Activated CD4-positive, alpha-beta T cell treated with anti-CD3 and anti-CD28 coated beads, Interleukin-2, amount 10 ng/mL, durations not matched to agents 7 days and 5 days (primary cell): Measurements from ENCODE around the gene KSR1. TPM values are rescaled to one million over a fixed set of nuclear protein-coding genes. Genes with fewer than 3 reads are reported as not detected.

Source experiments
- CTCF ChIA-PET: fragments of 350-600 bp; sonication (Branson Sonifier 250); formaldehyde crosslinking; loops from one replicate; lab custom pipeline; 2021; ENCODE audit warnings: antibody characterized with exemption; lab: Charles Lee
- POLR2A ChIA-PET: fragments of 350-600 bp; sonication (Branson Sonifier 250); formaldehyde crosslinking; loops from one replicate; lab custom pipeline; 2021; ENCODE audit warnings: antibody characterized with exemption; lab: Charles Lee
- DNase-seq: peaks from one replicate; pipeline ENCODE4 v3.0.0-alpha.2; 2020
- H3K27ac Mint-ChIP-seq: one replicate; pipeline ENCODE4 v1.8.0; 2021; ENCODE audit warnings: mild to moderate bottlenecking, moderate library complexity, mixed read lengths
- H3K27me3 Mint-ChIP-seq: one replicate; pipeline ENCODE4 v1.8.0; 2021; ENCODE audit warnings: mixed read lengths
- H3K36me3 Mint-ChIP-seq: one replicate; pipeline ENCODE4 v1.8.0; 2021; ENCODE audit warnings: low read depth, mixed read lengths
- H3K4me1 Mint-ChIP-seq: one replicate; pipeline ENCODE4 v1.8.0; 2021; ENCODE audit warnings: mixed read lengths
- H3K4me3 Mint-ChIP-seq: one replicate; pipeline ENCODE4 v1.8.0; 2021; ENCODE audit warnings: mild to moderate bottlenecking, moderate library complexity, mixed read lengths
- H3K9me3 Mint-ChIP-seq: one replicate; pipeline ENCODE4 v1.8.0; 2021; ENCODE audit warnings: mixed read lengths
- total RNA-seq, 2 experiments: library from RNA; stranded (reverse); gene quantifications; one replicate each; pipeline ENCODE4 v1.2.3, GENCODE V29; 2021

Gene KSR1
- total RNA-seq, 2 experiments from 2014 or later: 43.1 to 45.7 TPM

DNA sequence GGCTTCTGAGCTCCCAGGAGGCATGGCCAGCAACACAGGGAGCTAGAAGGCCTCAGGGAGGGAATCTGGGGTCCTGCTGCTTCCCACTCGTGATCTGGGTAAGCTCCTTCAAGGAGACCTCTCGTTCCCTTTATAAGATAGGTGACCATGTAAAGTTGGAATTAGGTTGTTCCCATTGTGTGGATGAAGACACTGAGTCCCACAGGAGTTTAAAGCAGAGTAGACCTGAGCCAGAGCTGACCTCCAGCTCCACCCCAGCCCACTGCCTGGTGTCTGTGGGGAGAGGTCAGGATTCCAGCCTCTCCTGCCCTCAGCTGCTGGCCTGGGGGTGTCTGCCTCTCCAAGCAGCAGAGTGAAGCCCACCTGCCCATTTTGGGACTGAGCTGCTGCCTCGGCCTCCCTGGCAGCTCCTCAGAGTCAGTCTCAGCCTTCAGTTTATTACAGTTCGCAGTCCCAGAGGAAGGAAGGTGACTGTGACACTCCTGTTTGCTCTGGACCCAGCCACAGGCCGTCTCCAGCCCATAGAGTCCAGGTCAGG lies 141.6 kb downstream of the KSR1 start:
- no peaks in the 10 kb centered on the region for H3K27me3 Mint-ChIP-seq
- peaks cover 30% of the 10 kb centered on the region for H3K4me1 Mint-ChIP-seq
- ChIA-PET POLR2A (no interaction called here), CTCF (interaction anchor here (1.1 to 2.2 kb wide), 5 partner anchors 14 to 243 kb away, joined by 3 to 7 read pairs (median 4); partner anchors contain the start of gene KSR1)
- H3K27ac Mint-ChIP-seq: no peak overlapping the region
- no peak for DNase-seq
- H3K4me3 Mint-ChIP-seq: no peak overlapping the region
- peaks cover 12% of the 10 kb centered on the region for H3K36me3 Mint-ChIP-seq
- H3K9me3 Mint-ChIP-seq: no peaks in the 10 kb centered on the region

DNA sequence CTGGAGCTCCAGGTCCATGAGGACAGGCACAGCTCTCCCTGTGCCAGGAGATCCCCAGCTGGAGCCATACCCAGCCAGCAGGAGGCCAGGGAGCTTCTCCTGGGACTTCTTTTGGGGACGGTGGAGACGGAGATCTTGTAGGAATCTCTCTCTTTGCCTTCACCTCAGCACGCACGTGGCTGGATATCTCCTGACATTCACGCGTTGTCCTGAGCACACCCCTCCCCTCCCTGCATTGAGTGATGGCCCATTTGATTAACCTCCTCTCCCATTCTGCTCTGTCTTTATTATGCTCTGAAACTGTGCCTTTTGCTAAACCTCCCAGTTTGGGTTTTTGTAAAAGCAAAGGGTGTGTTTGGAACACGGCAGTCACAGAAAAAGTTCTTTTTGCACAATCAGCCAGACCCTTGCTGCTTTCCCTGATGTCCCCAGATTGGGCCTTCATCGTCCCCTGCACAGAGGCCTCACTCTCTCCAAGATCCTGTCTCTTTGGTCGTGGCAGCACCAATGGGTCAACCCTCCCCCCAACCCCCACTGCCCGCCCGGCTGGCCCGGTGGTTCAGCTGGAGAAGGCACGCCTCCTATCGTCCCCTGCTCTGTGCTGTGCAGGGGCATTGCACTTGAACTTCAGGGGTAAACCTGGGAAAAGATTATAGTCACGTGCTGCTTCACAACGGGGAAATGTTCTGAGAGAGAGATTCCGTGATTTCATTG lies 142.2 kb downstream of the KSR1 start:
- Mint-ChIP-seq H3K27ac (no peak overlapping the region), H3K27me3 (no peaks in the 10 kb centered on the region), H3K9me3 (no peaks in the 10 kb centered on the region), H3K4me3 (no peak overlapping the region), H3K4me1 (peaks cover 33% of the 10 kb centered on the region), H3K36me3 (peaks cover 12% of the 10 kb centered on the region)
- ChIA-PET POLR2A (no interaction called here), CTCF (interaction anchor here (0.9 to 3.9 kb wide), 17 partner anchors 9 to 361 kb away, joined by 3 to 25 read pairs (median 7); partner anchors contain the start of gene KSR1)
- no peak for DNase-seq

DNA sequence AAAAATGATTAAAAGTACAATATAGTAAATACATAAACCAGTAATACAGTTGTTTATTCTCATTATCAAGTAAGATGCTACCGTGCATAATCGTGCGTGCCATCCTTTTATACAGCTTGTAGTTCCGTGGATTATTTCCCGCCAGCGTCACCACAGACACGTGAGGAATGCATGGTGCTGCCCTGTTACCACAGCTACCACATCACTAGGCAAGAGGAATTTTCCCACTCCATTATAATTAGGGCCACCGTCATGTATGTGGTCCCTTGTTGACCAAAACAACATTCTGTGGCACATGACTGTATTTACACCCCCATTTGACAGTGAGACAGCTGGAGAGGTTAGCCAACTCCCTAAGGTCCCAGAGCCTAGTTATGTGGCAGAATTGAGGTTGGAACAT lies 144.2 kb downstream of the KSR1 start:
- CTCF ChIA-PET: interaction anchor here (0.5 to 3.9 kb wide), 31 partner anchors 10 to 363 kb away, joined by 3 to 31 read pairs (median 4); partner anchors contain the start of gene KSR1

DNA sequence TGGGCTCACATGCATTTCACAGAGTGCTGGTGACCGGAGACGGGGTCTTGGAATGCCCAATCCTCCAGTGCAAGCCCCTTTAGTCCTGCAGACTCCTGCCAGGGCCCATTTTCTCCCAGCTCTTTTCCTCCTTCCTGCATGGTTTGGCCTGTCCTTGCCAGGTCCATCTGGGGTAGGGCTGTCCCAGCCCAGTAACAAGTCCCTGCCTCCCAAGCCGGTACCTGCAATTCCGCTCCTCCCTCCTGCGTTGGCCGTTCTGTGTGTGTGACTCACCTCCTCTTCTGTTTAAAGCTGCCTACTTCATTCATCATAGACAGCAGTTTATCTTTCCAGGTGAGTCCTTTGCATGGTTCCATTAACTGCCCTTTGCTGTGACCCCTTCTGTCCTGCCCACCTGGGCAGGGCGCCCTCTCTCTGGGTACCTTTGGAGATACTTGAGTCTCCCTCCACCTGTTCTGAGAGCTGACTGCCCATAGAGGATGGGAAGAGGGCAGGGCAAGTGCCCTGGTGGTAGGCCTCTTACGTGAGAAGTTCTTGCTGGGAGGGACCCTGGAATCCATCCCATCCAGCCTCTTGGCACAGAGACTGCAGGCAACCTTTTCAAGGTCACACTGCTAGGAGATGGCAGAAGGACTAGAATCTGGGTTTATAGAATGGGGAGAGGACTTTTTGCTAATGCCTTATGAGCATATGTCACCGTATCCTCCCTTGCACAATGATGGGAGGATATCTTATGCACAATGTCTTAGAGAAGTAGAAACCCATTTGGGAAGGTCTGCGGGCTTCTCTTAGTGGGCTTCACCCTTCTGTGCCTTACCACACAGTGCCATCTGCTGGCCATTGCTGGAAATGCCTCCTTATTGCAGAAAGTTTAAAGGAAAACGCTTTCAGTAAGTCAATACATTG lies 145.1 kb downstream of the KSR1 start:
- POLR2A ChIA-PET: no interaction called here
- no peak overlapping the region for H3K27ac Mint-ChIP-seq
- CTCF ChIA-PET: interaction anchor here (0.5 to 3.9 kb wide), 24 partner anchors 8 to 1291 kb away, joined by 3 to 31 read pairs (median 4); partner anchors contain the start of gene KSR1

More for the DNA sequence above, 144.2 kb downstream of the KSR1 start:
- Mint-ChIP-seq H3K9me3 (no peaks in the 10 kb centered on the region), H3K27me3 (no peaks in the 10 kb centered on the region), H3K4me1 (peaks cover 18% of the 10 kb centered on the region), H3K4me3 (no peak overlapping the region), H3K36me3 (peaks cover 9% of the 10 kb centered on the region), H3K27ac (no peak overlapping the region)
- POLR2A ChIA-PET: no interaction called here
- no peak for DNase-seq

DNA sequence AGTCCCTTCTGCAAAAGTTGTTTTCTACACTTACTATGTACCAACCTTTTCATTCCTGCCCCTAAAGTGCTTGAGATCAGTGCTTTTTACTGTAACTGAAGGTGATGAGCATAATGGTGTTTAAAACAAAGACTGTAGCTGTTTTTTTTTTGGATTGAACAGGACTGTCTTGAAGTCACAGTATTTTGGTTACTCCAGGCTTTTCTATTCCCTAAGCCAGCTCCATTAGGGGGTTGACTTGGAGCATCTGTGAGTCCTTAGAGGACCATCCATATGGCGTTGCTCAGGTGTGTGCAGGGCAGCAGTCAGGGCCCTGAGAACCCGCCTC lies 145.7 kb downstream of the KSR1 start:
- DNase-seq: no peak
- Mint-ChIP-seq H3K27ac (no peak overlapping the region), H3K4me3 (no peak overlapping the region), H3K9me3 (no peaks in the 10 kb centered on the region), H3K27me3 (no peaks in the 10 kb centered on the region), H3K4me1 (peaks cover 15% of the 10 kb centered on the region), H3K36me3 (peaks cover 12% of the 10 kb centered on the region)
- CTCF ChIA-PET: interaction anchor here (0.7 to 3.9 kb wide), 14 partner anchors 9 to 365 kb away, joined by 3 to 31 read pairs (median 4); no protein-coding TSS in a partner anchor
- POLR2A ChIA-PET: no interaction called here

More for the DNA sequence above, 145.1 kb downstream of the KSR1 start:
- H3K27me3 Mint-ChIP-seq: no peaks in the 10 kb centered on the region
- H3K4me1 Mint-ChIP-seq: peaks cover 15% of the 10 kb centered on the region
- H3K9me3 Mint-ChIP-seq: no peaks in the 10 kb centered on the region
- H3K36me3 Mint-ChIP-seq: peaks cover 12% of the 10 kb centered on the region
- no peak overlapping the region for H3K4me3 Mint-ChIP-seq
- DNase-seq: peak; percentile 84

DNA sequence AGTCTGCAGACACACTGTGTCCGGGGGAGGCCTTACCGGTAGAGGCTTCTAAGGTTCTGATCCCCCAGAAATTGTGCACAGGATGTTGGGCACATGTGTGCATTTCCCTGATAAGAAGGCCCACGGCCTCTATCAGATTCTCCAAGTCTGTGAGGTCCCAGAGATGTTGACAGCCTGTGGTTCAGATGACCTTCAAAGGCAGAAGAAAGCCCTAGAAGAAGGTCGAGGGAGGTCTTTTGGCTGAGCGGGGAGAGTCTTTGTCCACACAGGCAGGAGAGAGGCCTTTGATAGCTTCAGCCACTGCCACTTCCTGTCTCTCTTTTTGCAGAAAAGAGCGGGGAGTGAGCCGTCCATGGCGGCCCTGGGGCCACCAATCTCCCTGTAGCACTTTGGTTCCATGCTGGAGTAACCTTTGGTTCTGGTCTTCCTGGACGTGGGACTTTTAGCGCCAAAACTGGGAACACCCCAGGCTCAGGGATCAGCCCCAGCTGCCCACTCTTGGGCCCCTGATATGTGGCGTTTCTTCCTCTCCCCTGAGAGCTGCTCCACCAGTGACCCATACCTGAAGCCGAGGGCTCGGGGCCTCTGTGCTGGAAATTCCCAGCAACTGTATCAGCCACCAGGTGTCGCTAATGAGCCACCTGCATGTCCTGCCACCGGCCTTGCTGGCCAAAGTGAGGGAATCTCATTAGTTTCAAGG lies 146.6 kb downstream of the KSR1 start:
- peak; percentile 78 for DNase-seq
- Mint-ChIP-seq H3K4me3 (no peak overlapping the region), H3K9me3 (no peaks in the 10 kb centered on the region), H3K36me3 (peaks cover 15% of the 10 kb centered on the region), H3K4me1 (peaks cover 15% of the 10 kb centered on the region), H3K27ac (no peak overlapping the region), H3K27me3 (no peaks in the 10 kb centered on the region)
- ChIA-PET POLR2A (no interaction called here), CTCF (interaction anchor here (0.6 to 3.6 kb wide), 15 partner anchors 10 to 270 kb away, joined by 3 to 31 read pairs (median 4); no protein-coding TSS in a partner anchor)

DNA sequence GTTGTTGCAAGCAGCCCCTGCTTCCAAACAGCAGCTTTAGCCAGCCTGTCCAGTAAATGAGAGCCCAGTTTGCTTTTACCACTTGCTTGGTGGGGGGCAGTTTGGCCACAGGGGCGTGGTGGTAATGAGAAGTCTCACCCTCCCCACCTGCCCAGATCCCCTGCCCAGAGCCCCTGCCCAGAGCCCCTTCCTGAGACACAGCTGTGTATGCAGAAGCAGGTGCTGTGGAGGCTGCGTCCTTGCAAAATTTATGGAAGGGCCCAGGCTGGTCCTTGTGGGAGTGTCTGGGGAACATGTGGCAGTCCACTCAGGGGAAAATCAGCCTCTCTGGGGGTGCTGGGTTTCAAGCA lies 147.1 kb downstream of the KSR1 start:
- Mint-ChIP-seq H3K4me1 (peaks cover 15% of the 10 kb centered on the region), H3K27me3 (no peaks in the 10 kb centered on the region)
- POLR2A ChIA-PET: no interaction called here

DNA sequence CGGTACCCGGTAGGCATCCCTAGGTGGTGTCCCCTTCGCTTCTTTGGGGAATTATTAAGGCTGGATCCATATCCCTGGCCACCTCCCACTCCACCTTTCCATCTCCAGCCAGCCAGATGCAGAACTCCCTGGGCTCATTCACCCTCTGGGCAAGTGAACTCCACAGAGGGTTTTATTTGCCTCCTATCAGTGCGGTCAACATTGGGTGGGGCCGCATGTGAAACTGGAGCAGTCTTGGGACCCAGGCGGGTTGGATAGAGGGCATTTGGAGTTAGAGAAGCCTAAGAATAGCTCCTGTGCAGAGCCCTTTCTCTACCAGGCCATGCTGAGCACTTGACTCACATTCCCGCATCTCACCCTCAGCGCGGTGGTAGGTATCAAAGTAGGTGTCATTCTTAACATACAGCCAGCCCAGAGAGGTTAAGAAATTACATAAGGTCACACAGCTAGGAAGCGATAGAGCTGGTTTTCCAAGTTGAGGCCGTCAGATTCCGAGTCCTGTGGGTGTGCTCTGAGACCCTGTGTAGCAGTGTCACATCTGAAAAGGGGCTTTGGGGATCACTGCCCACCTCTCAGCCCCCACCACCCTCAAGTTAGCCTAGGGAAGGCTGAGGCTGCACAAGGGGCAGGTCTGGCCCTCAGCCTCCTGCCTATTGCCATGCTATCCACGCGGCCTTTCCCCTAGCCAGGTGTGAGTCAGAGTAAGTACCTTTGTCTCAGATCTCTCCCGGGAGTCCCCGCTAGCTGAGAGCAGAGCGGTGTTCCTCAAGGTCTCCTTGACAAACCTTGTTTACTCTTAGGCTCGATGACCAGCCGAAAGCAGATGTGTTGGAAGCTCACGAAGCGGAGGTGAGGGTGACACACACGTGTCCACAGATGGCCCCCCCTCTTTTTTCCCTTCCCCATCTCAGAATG lies 147.9 kb downstream of the KSR1 start:
- Mint-ChIP-seq H3K4me3 (no peak overlapping the region), H3K27ac (no peak overlapping the region), H3K36me3 (peaks cover 19% of the 10 kb centered on the region), H3K4me1 (peaks cover 15% of the 10 kb centered on the region), H3K27me3 (no peaks in the 10 kb centered on the region), H3K9me3 (no peaks in the 10 kb centered on the region)
- ChIA-PET CTCF (interaction anchor here (0.9 to 3.6 kb wide), 8 partner anchors 10 to 251 kb away, joined by 3 to 14 read pairs (median 4); no protein-coding TSS in a partner anchor), POLR2A (no interaction called here)
- no peak for DNase-seq

More for the DNA sequence above, 147.1 kb downstream of the KSR1 start:
- Mint-ChIP-seq H3K4me3 (no peak overlapping the region), H3K36me3 (peaks cover 15% of the 10 kb centered on the region), H3K27ac (no peak overlapping the region), H3K9me3 (no peaks in the 10 kb centered on the region)
- no peak for DNase-seq
- CTCF ChIA-PET: interaction anchor here (0.7 to 3.6 kb wide), 11 partner anchors 11 to 271 kb away, joined by 3 to 14 read pairs (median 4); no protein-coding TSS in a partner anchor

DNA sequence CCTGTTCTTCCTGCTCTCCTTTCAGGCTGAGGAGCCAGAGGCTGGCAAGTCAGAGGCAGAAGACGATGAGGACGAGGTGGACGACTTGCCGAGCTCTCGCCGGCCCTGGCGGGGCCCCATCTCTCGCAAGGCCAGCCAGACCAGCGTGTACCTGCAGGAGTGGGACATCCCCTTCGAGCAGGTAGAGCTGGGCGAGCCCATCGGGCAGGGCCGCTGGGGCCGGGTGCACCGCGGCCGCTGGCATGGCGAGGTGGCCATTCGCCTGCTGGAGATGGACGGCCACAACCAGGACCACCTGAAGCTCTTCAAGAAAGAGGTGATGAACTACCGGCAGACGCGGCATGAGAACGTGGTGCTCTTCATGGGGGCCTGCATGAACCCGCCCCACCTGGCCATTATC lies 149.2 kb downstream of the KSR1 start:
- no peaks in the 10 kb centered on the region for H3K27me3 Mint-ChIP-seq
- H3K36me3 Mint-ChIP-seq: peaks cover 22% of the 10 kb centered on the region
- ChIA-PET CTCF (interaction anchor here (1.1 to 3.6 kb wide), 4 partner anchors 9 to 46 kb away, joined by 3 to 14 read pairs (median 6); no protein-coding TSS in a partner anchor), POLR2A (no interaction called here)
- H3K27ac Mint-ChIP-seq: no peak overlapping the region
- no peak overlapping the region for H3K4me3 Mint-ChIP-seq
- DNase-seq: no peak
- H3K9me3 Mint-ChIP-seq: no peaks in the 10 kb centered on the region
- H3K4me1 Mint-ChIP-seq: peaks cover 12% of the 10 kb centered on the region

DNA sequence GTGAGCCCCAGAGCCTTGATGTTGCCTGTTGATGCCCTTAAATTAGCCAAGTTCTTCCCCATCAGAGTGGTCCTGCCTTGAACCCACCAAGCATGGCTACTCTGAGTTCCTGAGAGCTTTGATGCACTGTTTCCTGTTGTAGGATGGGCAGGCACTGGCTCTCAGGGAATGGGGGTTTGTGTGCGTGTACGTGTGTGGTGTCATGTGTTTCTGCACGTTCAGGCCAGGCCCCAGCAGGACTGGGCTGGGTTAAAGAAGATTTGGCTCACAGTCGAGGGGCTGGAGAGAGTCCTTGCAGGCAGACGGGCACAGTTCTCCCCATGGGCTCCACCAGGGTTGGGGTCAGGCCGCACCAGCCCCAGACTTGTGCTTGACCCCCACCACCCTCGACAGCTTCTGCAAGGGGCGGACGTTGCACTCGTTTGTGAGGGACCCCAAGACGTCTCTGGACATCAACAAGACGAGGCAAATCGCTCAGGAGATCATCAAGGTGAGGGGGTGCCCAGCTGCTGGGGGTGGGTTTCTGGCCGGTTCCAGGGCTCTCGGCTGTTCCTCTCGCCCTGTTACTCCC lies 151.4 kb downstream of the KSR1 start:
- ChIA-PET CTCF (interaction anchor here (0.8 to 3.1 kb wide), 6 partner anchors 9 to 227 kb away, joined by 3 to 9 read pairs (median 6); no protein-coding TSS in a partner anchor), POLR2A (no interaction called here)
- DNase-seq: no peak
- Mint-ChIP-seq H3K4me3 (no peak overlapping the region), H3K27me3 (no peaks in the 10 kb centered on the region), H3K27ac (no peak overlapping the region), H3K9me3 (no peaks in the 10 kb centered on the region), H3K4me1 (peaks cover 17% of the 10 kb centered on the region), H3K36me3 (peaks cover 27% of the 10 kb centered on the region)
